Fibroblast of lung (primary cell): ENCODE data around the gene WNK1. TPM values are rescaled to one million over a fixed set of nuclear protein-coding genes. Genes with fewer than 3 reads are reported as not detected.

Experiments
- DNase-seq, 2 donors: peaks; one replicate each; pipeline versions ENCODE4 v3.0.0 to v3.0.0-alpha.2; 2010; ENCODE audit warnings: low read depth in 2 of 2
- H2AFZ ChIP-seq: 2 replicates; pipeline ENCODE4 v1.5.1; 2012; ENCODE audit warnings: low read length, control low read depth, inconsistent platforms
- H3K27ac ChIP-seq: 2 replicates; pipeline ENCODE4 v1.5.1; 2011; ENCODE audit warnings: low read length, control low read depth; ENCODE audit not compliant: insufficient read depth
- H3K27me3 ChIP-seq: 2 replicates; pipeline ENCODE4 v1.5.1; 2011; ENCODE audit warnings: mild to moderate bottlenecking, low read length; ENCODE audit not compliant: control insufficient read depth, insufficient read depth
- H3K36me3 ChIP-seq: 2 replicates; pipeline ENCODE4 v1.5.1; 2011; ENCODE audit warnings: low read length; ENCODE audit not compliant: control insufficient read depth, insufficient read depth
- H3K4me1 ChIP-seq: 2 replicates; pipeline ENCODE4 v1.5.1; 2011; ENCODE audit warnings: low read length; ENCODE audit not compliant: control insufficient read depth, insufficient read depth; ENCODE audit errors: extremely low read depth
- H3K4me2 ChIP-seq: 2 replicates; pipeline ENCODE4 v1.5.1; 2011; ENCODE audit warnings: low read length, control low read depth; ENCODE audit not compliant: insufficient read depth; ENCODE audit errors: extremely low read depth
- H3K4me3 ChIP-seq, 4 experiments: fragments of 200-600 bp in 1 of 4; sonication (generic) in 1 of 4; replicated peaks in 1 of 4; 2 replicates each; pipeline ENCODE4 v1.5.1; 2011 to 2016; ENCODE audit warnings: low read length in 4 of 4, low read depth in 3 of 4, mild to moderate bottlenecking in 3 of 4, control low read depth in 2 of 4, inconsistent platforms in 1 of 4, mixed read lengths in 1 of 4; ENCODE audit not compliant: insufficient read depth in 1 of 4; ENCODE audit errors: control extremely low read depth in 1 of 4
- H3K79me2 ChIP-seq: 2 replicates; pipeline ENCODE4 v1.5.1; 2012; ENCODE audit warnings: mild to moderate bottlenecking, low read length, inconsistent platforms; ENCODE audit not compliant: control insufficient read depth, insufficient read depth
- H3K9ac ChIP-seq: 2 replicates; pipeline ENCODE4 v1.5.1; 2011; ENCODE audit warnings: mild to moderate bottlenecking, low read length, control low read depth; ENCODE audit not compliant: insufficient read depth
- H3K9me3 ChIP-seq: 2 replicates; pipeline ENCODE4 v1.5.1; 2012; ENCODE audit warnings: low read depth, low read length; ENCODE audit not compliant: control insufficient read depth, insufficient read depth
- H4K20me1 ChIP-seq: 2 replicates; pipeline ENCODE4 v1.5.1; 2011; ENCODE audit warnings: low read length; ENCODE audit not compliant: control insufficient read depth, insufficient read depth; ENCODE audit errors: extremely low read depth
- EZH2 ChIP-seq: IDR thresholded peaks from 2 replicates; pipeline ENCODE4 v1.5.1; 2012; ENCODE audit warnings: low read length, control low read depth, mild to moderate bottlenecking; ENCODE audit errors: missing control alignments
- polyA plus RNA-seq, 2 donors: library from polyadenylated mRNA; depleted of rRNA in 1 of 2; stranded (reverse) in 1 of 2; unstranded in 1 of 2; fragments of >200 nt; gene quantifications; 2 replicates each; pipeline ENCODE4 v1.2.1, GENCODE V29; 2011 to 2012; ENCODE audit warnings: missing spikeins in 1 of 2
- total RNA-seq: library from RNA; depleted of rRNA; stranded (reverse); fragments of >200 nt; gene quantifications from 2 replicates; pipeline ENCODE4 v1.2.1, GENCODE V29; 2014
- TF ChIP-seq, protein P1 (sequence below), 2 donors: IDR thresholded peaks in 1 of 2; conservative IDR thresholded peaks in 1 of 2; 1 replicate in 1 of 2; 2 replicates in 1 of 2; pipeline ENCODE4 v1.5.1; 2011 to 2012; ENCODE audit warnings: low read length in 2 of 2, control low read depth in 1 of 2, inconsistent platforms in 1 of 2, low read depth in 1 of 2, mild to moderate bottlenecking in 1 of 2

Gene WNK1
- total and polyA plus RNA-seq, 2 donors (not counting 1 experiment from before 2014, with no cell fraction given) = 38.5 to 130 TPM

DNA sequence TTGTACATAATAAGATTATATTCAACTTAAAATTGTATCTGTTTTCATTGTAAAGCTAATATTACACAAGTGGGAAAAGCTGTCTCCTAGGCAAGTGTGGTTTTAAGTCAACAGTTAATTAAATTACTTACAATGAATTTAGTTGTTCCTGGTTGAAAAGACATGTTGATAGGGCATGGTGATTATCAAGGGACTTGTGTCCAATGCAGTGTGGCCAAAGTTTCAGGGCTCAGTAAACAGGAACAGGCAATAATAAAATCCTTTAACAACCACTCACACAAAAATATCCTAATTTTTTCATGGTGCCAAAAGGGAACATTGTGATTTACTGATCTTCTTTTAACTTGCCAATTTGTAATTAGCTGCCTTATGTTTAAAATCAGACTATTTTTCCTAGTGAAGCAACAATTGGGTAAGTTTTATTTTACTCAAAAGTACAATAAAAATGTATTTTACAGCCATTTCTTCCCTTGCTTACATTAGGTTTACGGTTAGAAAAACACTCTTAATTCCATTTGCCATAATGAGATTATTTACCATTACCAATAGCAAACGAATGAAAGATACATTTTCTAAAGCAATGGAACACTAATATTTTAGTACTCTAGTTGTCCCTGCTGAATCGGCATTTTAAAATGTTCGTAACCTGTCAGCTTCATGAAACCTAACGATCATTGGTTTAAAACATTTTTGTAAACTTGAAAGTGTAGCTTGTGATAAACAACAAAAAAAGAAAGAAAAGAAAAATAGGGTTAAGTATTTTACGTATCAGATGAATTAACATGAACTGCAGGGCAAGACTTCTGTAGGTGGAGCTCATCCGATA is 1.8 kb upstream of the WNK1 start:
- Histone ChIP-seq H3K79me2 (peaks cover 27% of the 10 kb centered on the region), H3K27me3 (no peaks in the 10 kb centered on the region), H2AFZ (peak overlapping the region; percentile 76), H3K9ac (peak overlapping the region; percentile 9), H3K36me3 (no peaks in the 10 kb centered on the region), H3K4me2 (peak overlapping the region; percentile 65), H3K27ac (peak overlapping the region; percentile 76), H3K4me1 (peaks cover 5% of the 10 kb centered on the region), H4K20me1 (no peaks in the 10 kb centered on the region), H3K9me3 (no peaks in the 10 kb centered on the region), H3K4me3 (peak overlapping the region; percentile 48 to 63 (median 55))
- no peak for DNase-seq
- TF ChIP-seq EZH2 = no peak
- TF ChIP-seq, protein P1, sequence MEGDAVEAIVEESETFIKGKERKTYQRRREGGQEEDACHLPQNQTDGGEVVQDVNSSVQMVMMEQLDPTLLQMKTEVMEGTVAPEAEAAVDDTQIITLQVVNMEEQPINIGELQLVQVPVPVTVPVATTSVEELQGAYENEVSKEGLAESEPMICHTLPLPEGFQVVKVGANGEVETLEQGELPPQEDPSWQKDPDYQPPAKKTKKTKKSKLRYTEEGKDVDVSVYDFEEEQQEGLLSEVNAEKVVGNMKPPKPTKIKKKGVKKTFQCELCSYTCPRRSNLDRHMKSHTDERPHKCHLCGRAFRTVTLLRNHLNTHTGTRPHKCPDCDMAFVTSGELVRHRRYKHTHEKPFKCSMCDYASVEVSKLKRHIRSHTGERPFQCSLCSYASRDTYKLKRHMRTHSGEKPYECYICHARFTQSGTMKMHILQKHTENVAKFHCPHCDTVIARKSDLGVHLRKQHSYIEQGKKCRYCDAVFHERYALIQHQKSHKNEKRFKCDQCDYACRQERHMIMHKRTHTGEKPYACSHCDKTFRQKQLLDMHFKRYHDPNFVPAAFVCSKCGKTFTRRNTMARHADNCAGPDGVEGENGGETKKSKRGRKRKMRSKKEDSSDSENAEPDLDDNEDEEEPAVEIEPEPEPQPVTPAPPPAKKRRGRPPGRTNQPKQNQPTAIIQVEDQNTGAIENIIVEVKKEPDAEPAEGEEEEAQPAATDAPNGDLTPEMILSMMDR (conservative IDR thresholded peaks at IDR 0.05 in 1 of 2, IDR thresholded peaks at IDR 0.05 in 1 of 2; ENCODE audit: low read depth in 1 of 2, low read length in 2 of 2) = no peak

DNA sequence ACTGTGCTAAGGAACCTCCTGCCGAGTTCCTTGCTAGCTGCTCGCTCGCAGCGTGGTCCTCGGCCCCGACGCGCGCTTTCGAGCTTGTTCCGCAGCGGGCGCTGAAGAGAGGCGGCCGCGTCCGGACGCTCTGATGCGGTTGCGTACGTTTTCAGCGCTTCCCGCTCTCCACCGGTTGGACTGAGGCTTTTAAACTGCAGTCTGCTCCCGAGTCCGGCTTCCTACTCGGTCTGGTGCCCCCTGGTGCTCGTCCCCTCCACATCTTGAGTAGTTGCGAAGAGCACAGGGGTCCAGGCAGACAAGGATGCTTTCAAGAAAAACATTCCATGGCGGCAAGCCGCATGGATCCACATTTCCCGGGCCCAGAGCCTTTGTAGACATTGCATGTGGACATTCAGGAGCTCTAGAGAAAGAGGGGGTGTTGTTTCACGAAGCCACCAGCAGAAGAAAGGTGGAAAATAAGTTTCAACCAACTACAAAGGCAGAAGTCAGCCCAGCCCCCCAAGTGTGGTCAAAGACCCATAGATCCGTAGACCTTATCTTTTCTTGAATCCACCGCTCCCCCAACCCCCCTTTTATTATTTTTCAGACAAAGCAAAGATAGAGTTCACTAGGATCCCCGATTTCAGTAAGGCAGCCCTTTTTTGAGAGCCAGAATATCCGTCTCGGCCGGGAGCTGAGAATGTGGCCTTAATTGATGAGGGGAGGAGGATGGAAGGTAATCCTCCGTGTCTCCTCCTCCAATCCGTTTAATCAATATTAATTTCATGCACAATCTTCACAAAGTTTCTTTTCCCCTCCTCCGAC is 984 bp upstream of the WNK1 start:
- peaks cover 2% of the 10 kb centered on the region for H4K20me1 ChIP-seq
- peaks cover 35% of the 10 kb centered on the region for H3K79me2 ChIP-seq
- H3K9ac ChIP-seq = peak overlapping the region; percentile 26
- peak; percentile 96 for DNase-seq
- TF ChIP-seq, protein P1 (conservative IDR thresholded peaks at IDR 0.05 in 1 of 2, IDR thresholded peaks at IDR 0.05 in 1 of 2; ENCODE audit: low read depth in 1 of 2, low read length in 2 of 2) = peak; percentile 68 to 73
- no peak for TF ChIP-seq EZH2
- peak overlapping the region; percentile 94 for H3K4me2 ChIP-seq
- no peaks in the 10 kb centered on the region for H3K36me3 ChIP-seq
- no peaks in the 10 kb centered on the region for H3K9me3 ChIP-seq
- peak overlapping the region; percentile 94 for H2AFZ ChIP-seq
- H3K27me3 ChIP-seq = no peaks in the 10 kb centered on the region
- peak overlapping the region; percentile 76 for H3K27ac ChIP-seq
- H3K4me3 ChIP-seq = peak overlapping the region; percentile 50 to 63 (median 55)
- H3K4me1 ChIP-seq = peaks cover 5% of the 10 kb centered on the region
